ENCODE results near the gene MPPE1. TPM values are rescaled to one million over a fixed set of nuclear protein-coding genes. Genes with fewer than 3 reads are reported as not detected.

The MPPE1 gene
- polyA plus RNA-seq, 1 donor from 2014 or later, result 53.4 TPM

- Histone ChIP-seq H2AFZ (ENCODE audit: low read depth, low read length) (no peak overlapping the region), H3K4me3 (ENCODE audit: low read length) (no peak overlapping the region), H3K9me2 (ENCODE audit: insufficient read depth, low read length) (no peaks in the 10 kb centered on the region), H3K9ac (ENCODE audit: low read length) (no peak overlapping the region), H4K20me1 (ENCODE audit: insufficient read depth) (no peaks in the 10 kb centered on the region), H3F3A (ENCODE audit: insufficient read depth, low read length, poor library complexity, severe bottlenecking) (no peaks in the 10 kb centered on the region), H3K4me2 (ENCODE audit: low read length) (no peak overlapping the region), H3K27ac (ENCODE audit: low read length) (no peak overlapping the region), H3K9me3 (ENCODE audit: low read length) (no peaks in the 10 kb centered on the region), H3K36me3 (ENCODE audit: insufficient read depth, low read length) (no peaks in the 10 kb centered on the region), H3K27me3 (ENCODE audit: insufficient read depth, low read depth, low read length) (no peaks in the 10 kb centered on the region), H3K79me2 (replicated peaks; ENCODE audit: insufficient read depth, low read length) (no peaks in the 10 kb centered on the region)
- TF ChIP-seq REST (IDR thresholded peaks at IDR 0.05; ENCODE audit: borderline replicate concordance), result no peak
- TF ChIP-seq EP300 (conservative IDR thresholded peaks at IDR 0.05; ENCODE audit: poor library complexity, severe bottlenecking), result no peak
- TF ChIP-seq MXI1 (conservative IDR thresholded peaks at IDR 0.05; ENCODE audit: poor library complexity, severe bottlenecking), result no peak
- no peak for TF ChIP-seq RAD21 (conservative IDR thresholded peaks at IDR 0.05)
- no peak for TF ChIP-seq EZH2 (IDR thresholded peaks at IDR 0.05; ENCODE audit: borderline replicate concordance, insufficient read depth, low read length, poor library complexity, severe bottlenecking)
- no peak for TF ChIP-seq TAF1 (IDR thresholded peaks at IDR 0.05; ENCODE audit: low read depth)
- TF ChIP-seq SMC3 (conservative IDR thresholded peaks at IDR 0.05; ENCODE audit: poor library complexity), result no peak
- TF ChIP-seq, protein P1, sequence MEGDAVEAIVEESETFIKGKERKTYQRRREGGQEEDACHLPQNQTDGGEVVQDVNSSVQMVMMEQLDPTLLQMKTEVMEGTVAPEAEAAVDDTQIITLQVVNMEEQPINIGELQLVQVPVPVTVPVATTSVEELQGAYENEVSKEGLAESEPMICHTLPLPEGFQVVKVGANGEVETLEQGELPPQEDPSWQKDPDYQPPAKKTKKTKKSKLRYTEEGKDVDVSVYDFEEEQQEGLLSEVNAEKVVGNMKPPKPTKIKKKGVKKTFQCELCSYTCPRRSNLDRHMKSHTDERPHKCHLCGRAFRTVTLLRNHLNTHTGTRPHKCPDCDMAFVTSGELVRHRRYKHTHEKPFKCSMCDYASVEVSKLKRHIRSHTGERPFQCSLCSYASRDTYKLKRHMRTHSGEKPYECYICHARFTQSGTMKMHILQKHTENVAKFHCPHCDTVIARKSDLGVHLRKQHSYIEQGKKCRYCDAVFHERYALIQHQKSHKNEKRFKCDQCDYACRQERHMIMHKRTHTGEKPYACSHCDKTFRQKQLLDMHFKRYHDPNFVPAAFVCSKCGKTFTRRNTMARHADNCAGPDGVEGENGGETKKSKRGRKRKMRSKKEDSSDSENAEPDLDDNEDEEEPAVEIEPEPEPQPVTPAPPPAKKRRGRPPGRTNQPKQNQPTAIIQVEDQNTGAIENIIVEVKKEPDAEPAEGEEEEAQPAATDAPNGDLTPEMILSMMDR (IDR thresholded peaks at IDR 0.05; ENCODE audit: poor library complexity, severe bottlenecking), result no peak
- TF ChIP-seq POLR2AphosphoS5 (IDR thresholded peaks at IDR 0.05), result no peak
Observed at GRCh38 chr18:11874676-11875075, 33.4 kb downstream of the MPPE1 start.

DNA sequence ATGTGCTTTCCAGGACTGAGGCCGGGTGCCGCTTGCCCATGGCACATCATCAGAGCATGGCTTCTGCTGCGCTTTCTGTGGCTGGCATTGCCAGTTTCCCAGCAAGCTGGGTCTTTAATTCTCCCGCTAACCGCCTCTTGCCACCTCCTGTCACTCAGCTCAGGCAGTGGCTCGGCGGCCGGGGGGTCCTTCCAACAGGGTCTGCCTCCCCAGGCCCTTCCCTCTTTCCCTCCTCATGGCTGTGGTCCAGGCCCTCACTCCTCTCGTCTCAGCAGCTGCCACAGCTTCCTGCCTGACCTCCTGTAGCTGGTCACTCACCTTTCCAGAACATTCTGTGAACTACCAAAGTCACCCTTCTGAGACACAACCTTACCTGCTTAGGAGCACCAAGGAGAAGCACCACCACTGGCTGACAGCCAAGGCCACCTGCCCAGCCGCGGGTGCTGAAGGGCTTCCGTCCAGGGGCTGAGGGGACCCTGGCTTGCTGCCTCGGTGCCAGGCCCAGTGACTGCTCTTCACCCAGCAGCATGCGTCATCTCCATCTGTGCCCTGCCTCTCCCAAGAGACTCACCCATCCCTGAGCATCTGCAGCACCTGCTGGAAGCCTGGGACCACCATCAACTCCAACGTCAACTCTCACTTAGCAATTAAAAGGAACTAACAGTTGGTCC lies 34.3 kb downstream of the MPPE1 start:
- Histone ChIP-seq H3K27me3 (ENCODE audit: insufficient read depth, low read depth, low read length) (no peaks in the 10 kb centered on the region), H3K36me3 (ENCODE audit: insufficient read depth, low read length) (no peaks in the 10 kb centered on the region), H3K4me3 (ENCODE audit: low read length) (no peak overlapping the region), H3F3A (ENCODE audit: insufficient read depth, low read length, poor library complexity, severe bottlenecking) (no peaks in the 10 kb centered on the region), H3K9me3 (ENCODE audit: low read length) (no peaks in the 10 kb centered on the region), H3K9me2 (ENCODE audit: insufficient read depth, low read length) (no peaks in the 10 kb centered on the region), H3K79me2 (replicated peaks; ENCODE audit: insufficient read depth, low read length) (no peaks in the 10 kb centered on the region), H4K20me1 (ENCODE audit: insufficient read depth) (no peaks in the 10 kb centered on the region), H2AFZ (ENCODE audit: low read depth, low read length) (no peak overlapping the region), H3K27ac (ENCODE audit: low read length) (no peak overlapping the region), H3K9ac (ENCODE audit: low read length) (no peak overlapping the region), H3K4me2 (ENCODE audit: low read length) (no peak overlapping the region)
- TF ChIP-seq POLR2AphosphoS5 (IDR thresholded peaks at IDR 0.05) (no peak), TAF1 (IDR thresholded peaks at IDR 0.05; ENCODE audit: low read depth) (no peak), REST (IDR thresholded peaks at IDR 0.05; ENCODE audit: borderline replicate concordance) (no peak), SMC3 (conservative IDR thresholded peaks at IDR 0.05; ENCODE audit: poor library complexity) (no peak), MXI1 (conservative IDR thresholded peaks at IDR 0.05; ENCODE audit: poor library complexity, severe bottlenecking) (no peak), EP300 (conservative IDR thresholded peaks at IDR 0.05; ENCODE audit: poor library complexity, severe bottlenecking) (no peak), EZH2 (IDR thresholded peaks at IDR 0.05; ENCODE audit: borderline replicate concordance, insufficient read depth, low read length, poor library complexity, severe bottlenecking) (no peak), RAD21 (conservative IDR thresholded peaks at IDR 0.05) (no peak)
- TF ChIP-seq, protein P1 (IDR thresholded peaks at IDR 0.05; ENCODE audit: poor library complexity, severe bottlenecking), result no peak
